ENCODE data around the gene NVL.
"Not testable (repeated sequence)": the region's sequence is repeated elsewhere in the genome, so short reads cannot be mapped to it uniquely, and the experiment has no call there.

Gene NVL

DNA sequence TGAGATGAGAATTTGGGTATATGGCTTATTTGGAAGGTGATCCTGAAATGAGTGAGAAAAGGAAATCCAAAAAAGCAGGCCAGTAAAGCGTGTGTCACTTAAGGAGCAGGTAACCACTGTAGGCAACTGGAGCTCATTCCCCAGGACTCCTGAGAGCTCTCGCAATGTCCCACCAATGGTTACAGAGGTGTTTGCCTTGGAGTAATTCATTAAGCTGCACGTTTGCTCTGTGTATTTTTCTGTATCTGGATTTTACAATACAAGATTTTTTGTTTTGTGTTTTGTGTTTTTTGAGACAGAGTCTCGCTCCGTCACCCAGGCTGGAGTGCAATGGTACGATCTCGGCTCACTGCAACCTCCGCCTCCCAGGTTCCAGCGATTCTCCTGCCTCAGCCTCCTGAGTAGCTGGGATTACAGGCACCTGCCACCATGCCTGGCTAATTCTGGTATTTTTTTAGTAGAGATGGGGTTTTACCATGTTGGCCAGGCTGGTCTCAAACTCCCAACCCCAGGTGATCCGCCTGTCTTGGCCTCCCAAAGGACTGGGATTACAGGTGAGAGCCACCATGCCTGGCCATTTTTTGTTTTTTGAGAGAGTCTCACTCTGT, 123.9 kb downstream of the NVL start:
- Histone ChIP-seq H3K9ac (ENCODE audit: low read length in 2 of 2) (peak overlapping the region in 1 of 2 donors; percentile 36), H3K4me1 (ENCODE audit: control insufficient read depth, insufficient read depth, low read length) (peaks cover 18% of the 10 kb centered on the region), H3K27ac (ENCODE audit: low read length) (peak overlapping the region; percentile 24)
- not testable (repeated sequence) for H3K4me3 ChIP-seq (ENCODE audit: low read length in 2 of 2); H3K9me3 ChIP-seq (ENCODE audit: control insufficient read depth in 2 of 2, low read length in 2 of 2); H3K27me3 ChIP-seq (ENCODE audit: control insufficient read depth in 1 of 2, insufficient read depth in 2 of 2, low read length in 2 of 2); H3K36me3 ChIP-seq (ENCODE audit: control insufficient read depth in 2 of 2, insufficient read depth in 2 of 2, low read length in 2 of 2)

DNA sequence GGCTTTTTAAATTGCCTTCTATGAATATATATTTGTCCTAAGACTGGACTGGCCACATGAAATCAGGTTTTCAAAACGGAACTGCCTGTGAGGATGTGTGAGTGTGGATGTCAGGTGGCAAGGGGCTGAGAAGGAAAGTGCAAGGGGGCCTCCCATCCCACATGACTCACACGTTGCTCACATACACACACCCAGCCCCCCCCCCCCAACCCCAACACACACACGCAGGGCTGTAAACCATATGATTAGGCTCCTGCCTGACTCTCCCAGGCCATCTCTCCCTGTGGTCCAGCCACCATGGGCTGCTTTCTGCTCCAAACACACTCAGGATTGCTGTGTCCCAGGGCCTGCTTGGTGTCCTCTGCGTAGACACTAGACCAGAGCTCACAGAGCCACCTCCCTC, 124.5 kb downstream of the NVL start:
- peaks cover 18% of the 10 kb centered on the region for H3K4me1 ChIP-seq (ENCODE audit: control insufficient read depth, insufficient read depth, low read length)
- no peaks in the 10 kb centered on the region for H3K27me3 ChIP-seq (ENCODE audit: control insufficient read depth in 1 of 2, insufficient read depth in 2 of 2, low read length in 2 of 2)
- no peaks in the 10 kb centered on the region for H3K9me3 ChIP-seq (ENCODE audit: control insufficient read depth in 2 of 2, low read length in 2 of 2)
- H3K4me3 ChIP-seq (ENCODE audit: low read length in 2 of 2): peak overlapping the region in 1 of 2 donors; percentile 58
- peaks cover 0 to 8% of the 10 kb centered on the region in 2 donors for H3K36me3 ChIP-seq (ENCODE audit: control insufficient read depth in 2 of 2, insufficient read depth in 2 of 2, low read length in 2 of 2)
- H3K9ac ChIP-seq (ENCODE audit: low read length in 2 of 2): peak overlapping the region in 1 of 2 donors; percentile 36
- H3K27ac ChIP-seq (ENCODE audit: low read length): peak overlapping the region; percentile 24

DNA sequence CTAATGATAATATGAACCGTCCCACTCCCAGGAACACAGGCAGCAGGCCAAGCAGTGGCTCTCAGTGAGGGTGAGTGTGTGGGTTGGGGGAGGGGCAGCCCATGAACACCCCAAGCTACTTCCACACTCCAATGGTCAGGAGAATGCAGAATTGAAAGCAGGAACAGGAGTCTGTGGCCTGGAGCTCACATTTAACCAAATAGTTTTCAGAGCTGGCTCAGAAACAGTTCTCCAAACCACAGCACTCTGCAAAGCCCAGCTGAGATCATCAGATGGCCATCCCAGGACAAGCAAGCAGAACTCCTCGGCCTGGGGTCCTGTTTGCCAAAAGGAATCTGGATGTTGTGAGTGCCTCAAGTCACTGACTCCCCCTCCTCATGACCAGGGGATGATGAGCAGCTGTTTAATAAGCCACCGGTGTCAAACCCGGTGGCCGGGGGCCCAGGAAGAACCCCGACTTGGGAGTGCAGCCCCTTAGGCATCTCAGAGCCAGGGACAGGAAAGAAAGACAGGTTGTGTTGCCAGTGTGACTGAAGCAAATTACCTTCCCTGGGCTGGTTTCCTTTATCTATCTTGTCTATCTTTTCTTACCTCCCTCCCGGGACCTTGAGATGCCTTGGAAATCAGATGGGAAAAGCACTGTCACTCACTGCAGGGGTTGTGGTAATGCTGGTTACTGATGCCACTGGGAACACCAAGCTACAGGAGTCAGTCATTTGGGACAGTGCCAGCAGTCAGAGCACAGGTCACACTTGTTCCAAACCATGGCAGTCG, 126.5 kb downstream of the NVL start:
- peaks cover 0 to 8% of the 10 kb centered on the region in 2 donors for H3K36me3 ChIP-seq (ENCODE audit: control insufficient read depth in 2 of 2, insufficient read depth in 2 of 2, low read length in 2 of 2)
- H3K27ac ChIP-seq (ENCODE audit: low read length): no peak overlapping the region
- no peak overlapping the region for H3K9ac ChIP-seq (ENCODE audit: low read length in 2 of 2)
- H3K4me1 ChIP-seq (ENCODE audit: control insufficient read depth, insufficient read depth, low read length): peaks cover 18% of the 10 kb centered on the region
- no peak overlapping the region for H3K4me3 ChIP-seq (ENCODE audit: low read length in 2 of 2)
- no peaks in the 10 kb centered on the region for H3K27me3 ChIP-seq (ENCODE audit: control insufficient read depth in 1 of 2, insufficient read depth in 2 of 2, low read length in 2 of 2)
- no peaks in the 10 kb centered on the region for H3K9me3 ChIP-seq (ENCODE audit: control insufficient read depth in 2 of 2, low read length in 2 of 2)

DNA sequence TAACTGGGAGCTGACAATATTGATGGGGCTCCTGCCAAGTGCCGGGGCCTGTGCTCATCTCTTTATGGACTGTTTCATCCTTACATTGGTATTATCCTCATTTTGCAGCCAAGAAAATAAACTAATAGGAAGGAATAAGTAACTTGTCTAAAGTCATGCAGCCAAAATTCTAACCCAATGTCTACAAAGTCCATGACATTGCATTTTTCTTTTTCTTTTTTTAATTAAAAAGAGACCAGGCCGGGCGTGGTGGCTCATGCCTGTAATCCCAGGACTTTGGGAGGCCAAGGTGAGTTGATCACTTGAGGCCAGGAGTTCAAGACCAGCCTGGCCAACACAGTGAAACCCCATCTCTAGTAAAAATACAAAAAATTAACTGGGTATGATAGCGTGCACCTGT, 128.1 kb downstream of the NVL start:
- Histone ChIP-seq H3K9me3 (ENCODE audit: control insufficient read depth in 2 of 2, low read length in 2 of 2) (no peaks in the 10 kb centered on the region), H3K27ac (ENCODE audit: low read length) (no peak overlapping the region), H3K27me3 (ENCODE audit: control insufficient read depth in 1 of 2, insufficient read depth in 2 of 2, low read length in 2 of 2) (no peaks in the 10 kb centered on the region), H3K4me3 (ENCODE audit: low read length in 2 of 2) (no peak overlapping the region), H3K36me3 (ENCODE audit: control insufficient read depth in 2 of 2, insufficient read depth in 2 of 2, low read length in 2 of 2) (peaks cover 0 to 8% of the 10 kb centered on the region in 2 donors), H3K4me1 (ENCODE audit: control insufficient read depth, insufficient read depth, low read length) (peaks cover 18% of the 10 kb centered on the region), H3K9ac (ENCODE audit: low read length in 2 of 2) (no peak overlapping the region)

DNA sequence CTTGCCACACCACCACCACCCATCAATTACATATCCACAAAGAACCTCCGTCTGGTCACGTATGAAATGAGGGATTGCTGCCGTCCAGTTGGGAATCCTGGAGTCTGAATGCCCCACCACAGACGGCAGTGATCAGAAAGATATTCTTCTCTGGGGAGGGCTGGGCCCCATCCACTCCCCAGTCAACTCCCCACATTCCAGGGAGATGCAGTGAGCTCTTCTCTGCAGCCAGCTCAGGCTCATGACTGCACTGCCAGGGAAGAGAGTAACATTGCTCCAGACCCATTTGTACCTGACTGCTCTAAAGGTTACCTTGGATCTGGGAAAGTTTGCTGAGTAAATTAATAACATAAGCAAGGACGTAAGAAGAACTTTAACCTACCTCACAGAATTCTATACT, 128.6 kb downstream of the NVL start:
- Histone ChIP-seq H3K4me1 (ENCODE audit: control insufficient read depth, insufficient read depth, low read length) (peaks cover 18% of the 10 kb centered on the region), H3K27me3 (ENCODE audit: control insufficient read depth in 1 of 2, insufficient read depth in 2 of 2, low read length in 2 of 2) (no peaks in the 10 kb centered on the region), H3K27ac (ENCODE audit: low read length) (no peak overlapping the region), H3K9me3 (ENCODE audit: control insufficient read depth in 2 of 2, low read length in 2 of 2) (no peaks in the 10 kb centered on the region), H3K9ac (ENCODE audit: low read length in 2 of 2) (no peak overlapping the region), H3K36me3 (ENCODE audit: control insufficient read depth in 2 of 2, insufficient read depth in 2 of 2, low read length in 2 of 2) (peaks cover 0 to 8% of the 10 kb centered on the region in 2 donors), H3K4me3 (ENCODE audit: low read length in 2 of 2) (no peak overlapping the region)

DNA sequence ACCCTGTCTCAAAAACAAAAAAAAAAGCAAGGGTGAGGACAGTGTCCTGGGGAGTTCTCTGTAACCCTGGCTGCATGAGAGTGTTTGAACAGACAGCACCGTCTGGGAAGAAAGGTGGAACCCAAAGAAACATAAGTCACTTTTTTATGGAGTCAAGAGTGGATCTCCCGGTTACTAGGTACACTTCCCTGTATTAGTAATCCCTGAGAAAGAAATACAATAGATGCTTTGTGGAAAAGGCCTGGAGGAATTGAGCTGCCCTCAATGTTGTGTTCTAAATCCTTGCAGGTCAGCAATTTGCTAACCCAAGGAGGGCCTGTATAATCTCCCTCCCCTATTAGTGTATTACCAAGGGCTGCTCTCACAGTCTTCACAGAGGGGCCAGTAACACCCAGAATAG, 130.3 kb downstream of the NVL start:
- H3K4me3 ChIP-seq (ENCODE audit: low read length in 2 of 2): no peak overlapping the region

DNA sequence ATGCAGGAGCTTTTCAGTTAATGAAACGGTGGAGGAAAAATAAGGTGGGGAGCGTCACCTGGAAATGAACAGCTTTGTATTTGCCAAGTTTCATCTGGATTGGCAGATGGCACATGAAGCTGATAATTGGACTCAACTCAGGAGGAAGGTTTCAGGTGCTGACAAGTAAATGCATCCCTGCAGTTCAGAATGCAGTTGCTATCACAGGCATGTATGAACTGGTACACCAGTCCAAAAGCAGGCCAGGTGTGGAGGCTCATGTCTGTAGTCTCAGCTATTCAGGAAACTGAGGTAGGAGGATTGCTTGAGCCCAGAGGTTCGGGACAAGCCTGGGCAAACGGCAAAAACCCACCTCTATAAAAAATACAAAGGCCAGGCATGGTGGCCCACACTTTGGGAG, 131.4 kb downstream of the NVL start:
- Histone ChIP-seq H3K27ac (ENCODE audit: low read length) (no peak overlapping the region), H3K9ac (ENCODE audit: low read length in 2 of 2) (no peak overlapping the region), H3K36me3 (ENCODE audit: control insufficient read depth in 2 of 2, insufficient read depth in 2 of 2, low read length in 2 of 2) (peaks cover 0 to 8% of the 10 kb centered on the region in 2 donors), H3K27me3 (ENCODE audit: control insufficient read depth in 1 of 2, insufficient read depth in 2 of 2, low read length in 2 of 2) (no peaks in the 10 kb centered on the region), H3K4me1 (ENCODE audit: control insufficient read depth, insufficient read depth, low read length) (peaks cover 6% of the 10 kb centered on the region), H3K4me3 (ENCODE audit: low read length in 2 of 2) (no peak overlapping the region), H3K9me3 (ENCODE audit: control insufficient read depth in 2 of 2, low read length in 2 of 2) (no peaks in the 10 kb centered on the region)

More for the DNA sequence above, 130.3 kb downstream of the NVL start:
- H3K27ac ChIP-seq (ENCODE audit: low read length): no peak overlapping the region
- peaks cover 0 to 8% of the 10 kb centered on the region in 2 donors for H3K36me3 ChIP-seq (ENCODE audit: control insufficient read depth in 2 of 2, insufficient read depth in 2 of 2, low read length in 2 of 2)
- H3K27me3 ChIP-seq (ENCODE audit: control insufficient read depth in 1 of 2, insufficient read depth in 2 of 2, low read length in 2 of 2): no peaks in the 10 kb centered on the region
- no peaks in the 10 kb centered on the region for H3K9me3 ChIP-seq (ENCODE audit: control insufficient read depth in 2 of 2, low read length in 2 of 2)
- H3K9ac ChIP-seq (ENCODE audit: low read length in 2 of 2): no peak overlapping the region
- H3K4me1 ChIP-seq (ENCODE audit: control insufficient read depth, insufficient read depth, low read length): peaks cover 14% of the 10 kb centered on the region

DNA sequence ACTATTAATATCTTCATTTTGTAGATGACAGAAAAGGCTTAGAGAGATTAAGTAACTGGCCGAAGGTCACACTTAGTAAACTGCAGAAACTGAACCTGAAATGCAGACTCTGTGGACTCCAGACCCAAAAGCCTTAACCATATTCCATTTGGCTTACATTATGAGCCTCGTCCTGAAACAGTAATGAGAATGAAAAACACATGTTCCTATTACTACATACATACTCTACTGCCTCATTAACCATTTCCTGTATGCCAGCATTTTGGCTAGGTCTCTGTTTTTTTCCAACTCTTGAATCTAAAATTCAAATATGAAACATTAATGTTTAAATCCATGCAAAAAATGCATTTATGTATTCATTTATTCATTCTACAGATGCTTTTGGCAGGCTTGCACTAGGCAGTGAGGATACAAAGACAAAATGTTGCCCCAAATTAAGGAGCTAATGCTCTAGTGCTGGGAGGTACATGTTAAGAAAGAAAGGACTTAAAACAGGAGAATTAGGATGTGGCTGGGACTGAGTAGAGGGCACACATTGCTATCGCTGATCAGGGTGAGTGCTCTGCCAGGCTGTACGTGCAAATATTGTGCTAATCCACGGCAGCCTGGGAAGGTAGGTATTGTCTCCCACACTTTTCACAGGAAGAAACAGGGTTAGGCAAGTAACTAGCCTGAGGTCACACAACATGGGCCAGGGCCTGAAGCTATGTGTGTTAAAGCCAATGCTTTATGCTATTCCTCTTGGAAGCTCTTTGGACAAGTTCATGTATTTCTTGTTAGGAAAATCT, 133.0 kb downstream of the NVL start:
- H3K9me3 ChIP-seq (ENCODE audit: control insufficient read depth in 2 of 2, low read length in 2 of 2): no peaks in the 10 kb centered on the region
- H3K9ac ChIP-seq (ENCODE audit: low read length in 2 of 2): no peak overlapping the region
- H3K4me1 ChIP-seq (ENCODE audit: control insufficient read depth, insufficient read depth, low read length): no peaks in the 10 kb centered on the region
- no peaks in the 10 kb centered on the region for H3K27me3 ChIP-seq (ENCODE audit: control insufficient read depth in 1 of 2, insufficient read depth in 2 of 2, low read length in 2 of 2)
- H3K27ac ChIP-seq (ENCODE audit: low read length): no peak overlapping the region
- H3K36me3 ChIP-seq (ENCODE audit: control insufficient read depth in 2 of 2, insufficient read depth in 2 of 2, low read length in 2 of 2): peaks cover 5 to 12% of the 10 kb centered on the region in 2 donors
- no peak overlapping the region for H3K4me3 ChIP-seq (ENCODE audit: low read length in 2 of 2)

DNA sequence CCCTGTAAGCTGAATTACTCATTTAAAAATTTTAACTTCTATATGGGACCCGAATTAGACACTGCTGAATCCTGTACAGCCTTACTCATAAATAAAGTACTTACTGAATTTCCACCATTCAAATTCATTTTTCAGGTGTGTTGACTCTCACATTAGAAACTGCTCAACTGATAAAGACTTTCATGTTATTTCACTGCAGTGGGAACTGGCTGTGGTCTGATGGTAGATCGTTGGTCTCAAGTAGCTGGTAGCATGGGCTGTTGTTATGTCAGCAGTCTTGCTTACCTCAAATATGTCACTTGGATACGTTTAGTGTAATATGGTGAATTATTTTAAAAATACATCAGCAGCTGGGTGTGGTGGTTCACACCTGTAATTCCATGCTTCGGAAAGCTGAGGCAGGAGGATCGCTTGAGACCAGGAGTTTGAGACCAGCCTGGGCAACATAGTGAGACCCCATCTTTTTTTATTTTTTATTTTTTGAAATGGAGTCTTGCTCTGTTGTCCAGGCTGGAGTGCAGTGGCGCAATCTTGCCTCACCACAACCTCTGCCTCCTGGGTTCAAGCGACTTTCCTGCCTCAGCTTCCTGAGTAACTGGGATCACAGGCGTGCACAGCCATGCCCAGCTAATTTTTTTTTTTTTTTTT, 136.5 kb downstream of the NVL start:
- Histone ChIP-seq H3K4me3 (ENCODE audit: low read length in 2 of 2) (no peak overlapping the region), H3K9me3 (ENCODE audit: control insufficient read depth in 2 of 2, low read length in 2 of 2) (no peaks in the 10 kb centered on the region), H3K4me1 (ENCODE audit: control insufficient read depth, insufficient read depth, low read length) (no peaks in the 10 kb centered on the region), H3K36me3 (ENCODE audit: control insufficient read depth in 2 of 2, insufficient read depth in 2 of 2, low read length in 2 of 2) (peaks cover 4 to 7% of the 10 kb centered on the region in 2 donors), H3K27me3 (ENCODE audit: control insufficient read depth in 1 of 2, insufficient read depth in 2 of 2, low read length in 2 of 2) (no peaks in the 10 kb centered on the region), H3K27ac (ENCODE audit: low read length) (no peak overlapping the region), H3K9ac (ENCODE audit: low read length in 2 of 2) (no peak overlapping the region)

DNA sequence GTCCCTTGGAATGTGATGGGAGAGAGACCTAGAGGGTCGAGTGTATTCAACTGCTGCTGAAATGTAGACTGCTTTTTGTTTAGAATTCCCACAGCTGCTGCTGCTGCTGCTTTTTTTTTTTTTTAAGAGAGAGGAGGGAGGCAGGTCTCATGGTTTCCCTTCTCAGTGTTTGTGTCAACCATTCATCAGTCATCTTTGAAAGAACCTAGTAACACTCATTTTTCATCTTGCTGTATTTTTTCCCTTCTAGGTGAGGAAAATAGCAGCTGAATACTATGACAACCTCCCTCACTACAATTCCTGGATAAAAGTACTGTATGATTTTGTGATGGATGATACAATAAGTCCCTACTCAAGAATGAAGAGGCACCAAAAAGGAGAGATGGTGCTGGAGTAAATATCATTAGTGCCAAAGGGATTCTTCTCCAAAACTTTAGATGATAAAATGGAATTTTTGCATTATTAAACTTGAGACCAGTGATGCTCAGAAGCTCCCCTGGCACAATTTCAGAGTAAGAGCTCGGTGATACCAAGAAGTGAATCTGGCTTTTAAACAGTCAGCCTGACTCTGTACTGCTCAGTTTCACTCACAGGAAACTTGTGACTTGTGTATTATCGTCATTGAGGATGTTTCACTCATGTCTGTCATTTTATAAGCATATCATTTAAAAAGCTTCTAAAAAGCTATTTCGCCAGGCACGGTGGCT, 137.7 kb downstream of the NVL start:
- Histone ChIP-seq H3K27ac (ENCODE audit: low read length) (no peak overlapping the region), H3K4me3 (ENCODE audit: low read length in 2 of 2) (no peak overlapping the region), H3K9me3 (ENCODE audit: control insufficient read depth in 2 of 2, low read length in 2 of 2) (no peaks in the 10 kb centered on the region), H3K9ac (ENCODE audit: low read length in 2 of 2) (no peak overlapping the region), H3K4me1 (ENCODE audit: control insufficient read depth, insufficient read depth, low read length) (peaks cover 2% of the 10 kb centered on the region), H3K36me3 (ENCODE audit: control insufficient read depth in 2 of 2, insufficient read depth in 2 of 2, low read length in 2 of 2) (peaks cover 4 to 7% of the 10 kb centered on the region in 2 donors), H3K27me3 (ENCODE audit: control insufficient read depth in 1 of 2, insufficient read depth in 2 of 2, low read length in 2 of 2) (no peaks in the 10 kb centered on the region)

Data from stomach smooth muscle (tissue), 2 donors.